HG03196 (cell line): Measurements from ENCODE around the gene TRIM41.
"Not testable (repeated sequence)": the region's sequence is repeated elsewhere in the genome, so short reads cannot be mapped to it uniquely, and the experiment has no call there.

Source experiments
- ATAC-seq: cut with Tn5 transposase; IDR thresholded peaks from one replicate; pipeline ENCODE4 v1.9.1; 2021; ENCODE audit not compliant: unreplicated experiment

The TRIM41 gene

DNA sequence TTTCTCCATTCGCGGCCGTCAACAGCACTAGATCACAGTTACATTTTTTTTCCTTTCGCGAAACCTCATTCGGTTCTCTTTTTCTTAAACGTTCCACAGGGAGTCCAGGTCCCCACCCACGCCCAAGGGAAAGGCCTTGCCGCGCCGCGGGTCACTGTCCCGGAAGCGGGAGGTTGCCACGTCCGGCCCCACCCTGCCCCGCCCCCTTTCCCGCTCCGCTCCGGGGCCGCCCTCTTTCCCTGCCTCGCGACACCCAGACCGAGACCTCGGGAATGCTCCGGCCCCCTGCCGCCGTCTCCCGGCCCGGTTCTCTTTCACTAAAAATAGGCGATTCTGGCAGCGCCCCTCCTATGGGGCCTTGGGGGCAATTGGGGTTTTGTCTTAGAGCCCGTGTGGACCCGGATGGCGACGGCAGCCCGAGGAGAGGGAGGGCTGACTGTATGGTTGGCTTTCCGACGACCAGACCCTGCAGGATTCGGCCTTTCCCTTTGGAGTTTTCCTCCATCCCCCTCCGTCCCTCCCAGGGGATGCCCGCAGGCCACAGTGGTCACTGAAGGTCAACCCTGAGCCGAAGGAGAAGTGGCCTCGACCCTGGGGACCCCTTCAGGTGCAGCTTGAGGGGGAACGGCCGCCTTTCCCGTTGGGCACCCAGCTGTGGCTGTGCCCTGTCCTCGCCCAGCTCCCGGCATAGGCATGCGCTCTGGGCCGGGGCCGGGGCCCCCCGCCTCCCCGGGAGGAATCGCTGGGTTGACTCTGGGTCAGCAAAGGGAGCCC lies 23.4 kb downstream of the TRIM41 start:
- peak; percentile 45 for ATAC-seq

- ATAC-seq = no peak
Measured at GRCh38 chr5:181248277-181248676, 25.2 kb downstream of the TRIM41 start.

GRCh38 chr5:181255276-181255675 lies 32.2 kb downstream of the TRIM41 start:
- ATAC-seq = no peak

- no peak for ATAC-seq
Measured at GRCh38 chr5:181255836-181256578, 32.9 kb downstream of the TRIM41 start.

- ATAC-seq = no peak
Measured at GRCh38 chr5:181258576-181258975, 35.5 kb downstream of the TRIM41 start.

GRCh38 chr5:181259283-181259682 lies 36.2 kb downstream of the TRIM41 start:
- ATAC-seq = no peak

GRCh38 chr5:181259974-181260719 lies 37.1 kb downstream of the TRIM41 start:
- no peak for ATAC-seq

DNA sequence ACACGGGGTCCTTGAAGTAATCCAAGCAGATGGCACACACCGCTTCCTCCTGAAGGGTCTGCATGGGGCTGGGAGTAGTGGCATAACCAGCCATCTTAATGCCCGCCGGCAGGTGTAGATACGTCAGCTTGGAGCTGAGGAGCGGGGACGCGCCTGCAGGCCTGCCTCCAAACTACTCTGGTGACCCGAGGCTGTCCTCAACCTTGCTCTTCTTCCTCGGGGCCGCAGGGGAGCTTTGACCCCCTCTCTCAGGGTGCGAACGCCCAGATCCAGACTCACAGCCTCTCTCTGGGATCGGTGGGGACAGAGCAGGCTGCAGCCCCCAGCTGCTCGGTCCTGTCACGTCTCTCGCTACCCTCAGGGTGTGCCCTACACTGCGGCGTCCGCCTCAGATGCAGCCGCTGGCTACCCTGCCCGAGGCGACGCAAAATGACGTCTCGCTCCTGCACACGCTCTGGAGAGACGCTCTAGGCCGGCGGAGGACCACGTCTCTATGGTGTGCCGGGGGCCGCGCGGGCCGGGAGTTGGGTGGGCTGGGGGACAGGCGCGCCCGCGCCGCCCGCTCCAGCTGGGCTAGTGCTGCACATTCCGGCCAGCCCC lies 37.7 kb downstream of the TRIM41 start, which contains the start of gene TRIM52:
TRIM52 (minus strand) TSS at position 424 of the 600 bp plus-strand sequence; CDS start at position 94, 330 bp downstream.
- ATAC-seq = peak; percentile 82

- ATAC-seq = peak; percentile 55
Measured at GRCh38 chr5:181261320-181262049, 38.4 kb downstream of the TRIM41 start.

DNA sequence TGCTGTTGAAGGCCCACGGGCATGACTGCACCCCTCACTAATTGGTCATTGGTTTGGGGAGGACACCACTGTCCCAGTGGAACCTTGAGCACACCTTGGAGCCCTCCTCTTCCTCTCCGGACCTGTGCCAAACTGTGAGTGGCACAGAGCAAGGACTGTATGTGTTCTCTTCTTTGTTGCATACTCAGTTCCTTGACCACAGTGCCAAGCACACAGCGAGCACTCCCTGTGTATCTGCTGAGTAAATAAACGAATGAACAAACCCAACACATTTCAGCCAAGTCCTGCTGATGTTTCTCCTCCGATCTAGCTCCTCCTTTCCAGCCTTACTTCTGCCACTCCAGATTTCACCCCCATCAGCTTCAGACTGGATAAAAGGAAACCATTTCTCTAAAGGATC lies 40.6 kb downstream of the TRIM41 start:
- no peak for ATAC-seq

DNA sequence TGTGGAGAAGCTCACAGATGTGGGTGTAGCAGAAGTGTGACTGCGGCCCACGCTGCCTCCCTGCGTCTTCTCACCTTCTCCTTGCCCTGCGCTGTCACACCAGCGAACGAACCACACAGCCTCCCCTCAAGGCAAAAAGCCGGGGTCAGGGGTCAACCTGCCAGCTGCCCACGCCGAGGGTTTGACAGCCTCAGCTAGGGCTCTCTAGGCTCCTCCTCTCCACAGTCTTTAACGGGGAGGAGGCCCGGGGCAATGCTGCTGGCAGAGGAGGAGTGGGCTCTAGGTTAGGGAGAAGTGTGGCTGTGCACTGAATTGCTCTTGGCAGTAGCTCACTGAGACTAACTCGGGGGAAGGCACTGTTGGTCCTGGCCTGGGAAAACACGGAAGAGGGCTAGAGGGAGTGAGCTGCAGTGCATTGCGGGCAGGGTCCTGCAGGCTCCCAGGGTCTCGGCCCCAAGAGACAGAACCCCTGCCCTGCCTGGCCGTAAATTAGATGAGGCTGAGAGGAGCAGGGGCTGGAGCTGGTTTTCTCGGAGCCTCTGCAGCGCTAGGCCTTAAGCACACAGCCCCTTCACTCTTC lies 42.1 kb downstream of the TRIM41 start:
- ATAC-seq = no peak

- not testable (repeated sequence) for ATAC-seq
Measured at GRCh38 chr5:181267291-181267904, 44.3 kb downstream of the TRIM41 start.

GRCh38 chr5:181267907-181268306 lies 44.8 kb downstream of the TRIM41 start:
- ATAC-seq = not testable (repeated sequence)

- no peak for ATAC-seq
Measured at GRCh38 chr5:181271081-181271480, 48.0 kb downstream of the TRIM41 start.

GRCh38 chr5:181273433-181273744 lies 50.3 kb downstream of the TRIM41 start:
- not testable (repeated sequence) for ATAC-seq

GRCh38 chr5:181280251-181280762 lies 57.2 kb downstream of the TRIM41 start:
- no peak for ATAC-seq

DNA sequence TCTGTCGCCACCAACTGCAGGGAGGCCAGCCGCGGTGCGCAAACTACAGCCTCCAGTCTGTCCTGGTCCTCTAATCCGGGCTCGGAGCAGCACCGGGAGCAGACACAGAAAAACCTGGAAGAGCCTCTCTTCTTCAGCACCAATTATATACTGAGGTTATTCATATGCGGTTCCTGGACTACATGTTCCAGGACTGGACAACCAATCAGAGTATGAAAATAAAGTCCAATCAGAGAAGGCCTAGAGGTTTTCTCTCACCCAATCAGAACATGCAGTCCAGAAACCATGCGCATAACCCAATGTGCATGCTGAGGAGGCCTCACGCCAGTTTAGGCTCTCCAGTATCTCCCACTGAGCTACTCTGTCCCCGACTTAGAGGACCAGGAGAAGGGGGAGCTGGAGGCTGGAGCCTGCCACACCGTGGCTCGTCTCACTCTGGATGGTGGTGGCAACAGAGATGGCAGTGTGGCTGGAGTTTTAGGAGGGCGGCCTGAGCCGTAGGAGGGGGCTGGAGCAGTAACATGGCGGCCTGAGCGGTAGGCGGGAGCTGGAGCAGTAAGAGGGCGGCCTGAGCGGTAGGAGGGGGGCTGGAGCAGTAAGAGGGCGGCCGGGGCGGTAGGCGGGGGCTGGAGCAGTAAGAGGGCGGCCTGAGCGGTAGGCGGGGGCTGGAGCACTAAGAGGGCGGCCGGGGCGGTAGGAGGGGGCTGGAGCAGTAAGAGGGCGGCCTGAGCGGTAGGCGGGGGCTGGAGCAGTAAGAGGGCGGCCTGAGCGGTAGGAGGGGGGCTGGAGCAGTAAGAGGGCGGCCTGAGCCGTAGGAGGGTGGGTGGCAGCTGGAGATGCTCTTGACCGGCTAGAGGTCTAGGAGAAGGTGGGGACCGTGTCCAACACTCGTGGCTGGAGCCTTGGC lies 58.2 kb downstream of the TRIM41 start:
- no peak for ATAC-seq

- ATAC-seq = no peak
Measured at GRCh38 chr5:181281984-181282316, 58.9 kb downstream of the TRIM41 start.

DNA sequence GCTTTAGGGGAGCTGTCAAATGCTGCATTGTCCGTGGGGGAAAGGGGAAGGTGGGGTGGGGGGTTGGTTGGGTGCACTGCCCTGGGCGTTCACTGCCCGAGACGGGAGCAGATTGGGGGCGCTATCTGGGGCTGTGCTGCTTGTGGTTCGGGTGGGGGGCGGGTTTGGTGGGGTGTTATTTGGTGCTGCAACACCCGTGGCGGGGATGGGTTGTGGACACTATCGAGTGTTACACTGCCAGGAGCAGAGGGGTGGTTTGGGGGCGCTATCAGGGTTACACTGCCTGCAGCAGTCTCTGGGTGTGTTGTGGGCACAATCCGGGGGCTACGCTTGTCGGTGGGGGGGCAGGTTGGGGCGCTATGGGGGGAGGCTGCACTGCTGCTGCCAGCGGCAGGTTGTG lies 59.3 kb downstream of the TRIM41 start:
- ATAC-seq = not testable (repeated sequence)
